Panc1 (cell line): ENCODE measurements around the gene FLACC1. TPM values are rescaled to one million over a fixed set of nuclear protein-coding genes. Genes with fewer than 3 reads are reported as not detected.

Experiments
- ATAC-seq: fragments of 200-7000 bp; cut with Tn5 transposase; 2 replicates; pipeline ENCODE4 v1.9.1; 2020; ENCODE audit warnings: mild to moderate bottlenecking, moderate library complexity
- BruUV-seq: library from RNA; stranded (reverse); fragments of 400-500 nt; replicated peaks from 2 replicates; lab custom pipeline; 2021; lab: Mats Ljungman, UMichigan
- CTCF ChIA-PET: fragments of 300-600 bp; sonication (Branson Sonifier 250); formaldehyde crosslinking; loops from one replicate; lab custom pipeline; 2022; ENCODE audit warnings: antibody characterized with exemption; lab: Charles Lee
- POLR2A ChIA-PET: fragments of 300-600 bp; sonication (Branson Sonifier 250); formaldehyde crosslinking; loops from one replicate; lab custom pipeline; 2022; ENCODE audit warnings: antibody characterized with exemption; lab: Charles Lee
- DNase-seq: peaks from one replicate; pipeline ENCODE4 v3.0.0-alpha.2; 2010; ENCODE audit warnings: low read depth, low spot score
- H3K27ac ChIP-seq: 2 replicates; pipeline ENCODE4 v1.5.1; 2011; ENCODE audit warnings: mild to moderate bottlenecking, low read length, inconsistent platforms
- H3K27me3 ChIP-seq: fragments of 200-500 bp; sonication (Bioruptor generic); 2 replicates; pipeline ENCODE4 v1.6.0; 2014; ENCODE audit warnings: low read length, inconsistent platforms; ENCODE audit not compliant: control insufficient read depth, insufficient read depth
- H3K36me3 ChIP-seq: fragments of 200-500 bp; sonication (Bioruptor generic); 2 replicates; pipeline ENCODE4 v1.5.1; 2014; ENCODE audit warnings: inconsistent platforms, mild to moderate bottlenecking, low read length, moderate library complexity; ENCODE audit not compliant: control insufficient read depth, insufficient read depth
- H3K4me1 ChIP-seq: 2 replicates; pipeline ENCODE4 v1.5.1; 2011; ENCODE audit warnings: inconsistent platforms, mild to moderate bottlenecking, low read length, moderate library complexity; ENCODE audit not compliant: control insufficient read depth, insufficient read depth
- H3K4me3 ChIP-seq, 2 experiments: 2 replicates each; pipeline ENCODE4 v1.5.1; 2011 to 2012; ENCODE audit warnings: low read depth in 2 of 2, low read length in 2 of 2, mild to moderate bottlenecking in 2 of 2, inconsistent platforms in 1 of 2, moderate library complexity in 1 of 2
- H3K9me3 ChIP-seq: fragments of 200-500 bp; sonication (Bioruptor generic); 2 replicates; pipeline ENCODE4 v1.5.1; 2014; ENCODE audit warnings: low read depth, mild to moderate bottlenecking, inconsistent platforms, low read length, moderate library complexity; ENCODE audit not compliant: control insufficient read depth, insufficient read depth
- CTCF ChIP-seq: fragments of 450-650 bp; IDR thresholded peaks from 2 replicates; pipeline ENCODE4 v1.5.1; 2017; ENCODE audit warnings: mild to moderate bottlenecking
- POLR2AphosphoS5 ChIP-seq: IDR thresholded peaks from 2 replicates; pipeline ENCODE4 v1.6.1; 2012; ENCODE audit warnings: mild to moderate bottlenecking, low read depth, low read length, moderate library complexity
- SIN3A ChIP-seq: IDR thresholded peaks from 2 replicates; pipeline ENCODE4 v1.6.1; 2012; ENCODE audit warnings: low read depth, mild to moderate bottlenecking, low read length, moderate library complexity, borderline replicate concordance; ENCODE audit not compliant: insufficient read depth
- TCF7L2 ChIP-seq: IDR thresholded peaks from 2 replicates; pipeline ENCODE4 v1.6.1; 2011; ENCODE audit warnings: mild to moderate bottlenecking, low read depth, low read length, inconsistent platforms
- in situ Hi-C: cut with HindIII; loops from 2 replicates; pipeline ENCODE4 v1.10.0; 2016; ENCODE audit warnings: low sequenced_read_pairs, low pct_unique_long_range_greater_than_20kb
- intact Hi-C: fragments of 100-400 bp; cut with micrococcal nuclease; formaldehyde crosslinking; loops from one replicate; pipeline ENCODE4 v1.10.0; 2022; ENCODE audit not compliant: unreplicated experiment
- total RNA-seq: library from RNA; stranded (reverse); gene quantifications from one replicate; pipeline ENCODE4 v1.2.1, GENCODE V29; 2021; ENCODE audit not compliant: unreplicated experiment
- TF ChIP-seq, protein P1 (sequence below), 2 experiments: IDR thresholded peaks; 2 replicates each; pipeline ENCODE4 v1.6.1; 2011 to 2012; ENCODE audit warnings: low read depth in 2 of 2, control low read depth in 1 of 2, low read length in 1 of 2, mild to moderate bottlenecking in 1 of 2, moderate library complexity in 1 of 2; ENCODE audit not compliant: insufficient read depth in 1 of 2

The FLACC1 gene
- total RNA-seq, 1 experiment from 2014 or later, result 0.39 TPM

- H3K4me1 ChIP-seq, result no peaks in the 10 kb centered on the region
- POLR2A ChIA-PET, result no interaction called here
- DNase-seq, result no peak
- H3K36me3 ChIP-seq, result no peaks in the 10 kb centered on the region
- in situ Hi-C loops (no loop called here), intact Hi-C loops (no loop called here)
- TF ChIP-seq SIN3A, result no peak
- TF ChIP-seq TCF7L2, result no peak
- TF ChIP-seq POLR2AphosphoS5, result no peak
- no peak for TF ChIP-seq CTCF
- H3K9me3 ChIP-seq, result peaks cover 3% of the 10 kb centered on the region; the same call in 1 of the 2 replicates
- no peaks in the 10 kb centered on the region for H3K27me3 ChIP-seq
- CTCF ChIA-PET, result interaction anchor here (0.7 kb wide), 2 partner anchors 14 to 125 kb away, joined by 4 to 7 read pairs; no protein-coding TSS in a partner anchor
- no peak overlapping the region for H3K27ac ChIP-seq
- no TSS peak for BruUV-seq
- no peak overlapping the region for H3K4me3 ChIP-seq
- no peak for ATAC-seq
Measured at GRCh38 chr2:201246280-201246679, 110.9 kb downstream of the FLACC1 start.

- no TSS peak for BruUV-seq
- ATAC-seq (no peak), DNase-seq (no peak)
- no peak overlapping the region for H3K27ac ChIP-seq
- H3K4me3 ChIP-seq, result no peak overlapping the region
- H3K4me1 ChIP-seq, result no peaks in the 10 kb centered on the region
- no peak for TF ChIP-seq TCF7L2
- TF ChIP-seq, protein P1, sequence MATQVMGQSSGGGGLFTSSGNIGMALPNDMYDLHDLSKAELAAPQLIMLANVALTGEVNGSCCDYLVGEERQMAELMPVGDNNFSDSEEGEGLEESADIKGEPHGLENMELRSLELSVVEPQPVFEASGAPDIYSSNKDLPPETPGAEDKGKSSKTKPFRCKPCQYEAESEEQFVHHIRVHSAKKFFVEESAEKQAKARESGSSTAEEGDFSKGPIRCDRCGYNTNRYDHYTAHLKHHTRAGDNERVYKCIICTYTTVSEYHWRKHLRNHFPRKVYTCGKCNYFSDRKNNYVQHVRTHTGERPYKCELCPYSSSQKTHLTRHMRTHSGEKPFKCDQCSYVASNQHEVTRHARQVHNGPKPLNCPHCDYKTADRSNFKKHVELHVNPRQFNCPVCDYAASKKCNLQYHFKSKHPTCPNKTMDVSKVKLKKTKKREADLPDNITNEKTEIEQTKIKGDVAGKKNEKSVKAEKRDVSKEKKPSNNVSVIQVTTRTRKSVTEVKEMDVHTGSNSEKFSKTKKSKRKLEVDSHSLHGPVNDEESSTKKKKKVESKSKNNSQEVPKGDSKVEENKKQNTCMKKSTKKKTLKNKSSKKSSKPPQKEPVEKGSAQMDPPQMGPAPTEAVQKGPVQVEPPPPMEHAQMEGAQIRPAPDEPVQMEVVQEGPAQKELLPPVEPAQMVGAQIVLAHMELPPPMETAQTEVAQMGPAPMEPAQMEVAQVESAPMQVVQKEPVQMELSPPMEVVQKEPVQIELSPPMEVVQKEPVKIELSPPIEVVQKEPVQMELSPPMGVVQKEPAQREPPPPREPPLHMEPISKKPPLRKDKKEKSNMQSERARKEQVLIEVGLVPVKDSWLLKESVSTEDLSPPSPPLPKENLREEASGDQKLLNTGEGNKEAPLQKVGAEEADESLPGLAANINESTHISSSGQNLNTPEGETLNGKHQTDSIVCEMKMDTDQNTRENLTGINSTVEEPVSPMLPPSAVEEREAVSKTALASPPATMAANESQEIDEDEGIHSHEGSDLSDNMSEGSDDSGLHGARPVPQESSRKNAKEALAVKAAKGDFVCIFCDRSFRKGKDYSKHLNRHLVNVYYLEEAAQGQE (IDR thresholded peaks at IDR 0.05; ENCODE audit: insufficient read depth in 1 of 2, low read depth in 2 of 2, low read length in 1 of 2), result no peak
- no peak for TF ChIP-seq SIN3A
- no peak; the same call in 1 of the 2 replicates for TF ChIP-seq CTCF
- TF ChIP-seq POLR2AphosphoS5, result no peak
- ChIA-PET POLR2A (interaction anchor here (0.7 kb wide), 1 partner anchor 676 kb away, joined by 4 read pairs; no protein-coding TSS in a partner anchor), CTCF (no interaction called here)
- H3K27me3 ChIP-seq, result no peaks in the 10 kb centered on the region
- H3K9me3 ChIP-seq, result peaks cover 3% of the 10 kb centered on the region; the same call in 1 of the 2 replicates
- in situ Hi-C loops (no loop called here), intact Hi-C loops (no loop called here)
- no peaks in the 10 kb centered on the region for H3K36me3 ChIP-seq
Measured at GRCh38 chr2:201244829-201245228, 112.3 kb downstream of the FLACC1 start.
